Measurements from ENCODE around the gene CHTF18.
"Not testable (repeated sequence)": the region's sequence is repeated elsewhere in the genome, so short reads cannot be mapped to it uniquely, and the experiment has no call there.

The CHTF18 gene

DNA sequence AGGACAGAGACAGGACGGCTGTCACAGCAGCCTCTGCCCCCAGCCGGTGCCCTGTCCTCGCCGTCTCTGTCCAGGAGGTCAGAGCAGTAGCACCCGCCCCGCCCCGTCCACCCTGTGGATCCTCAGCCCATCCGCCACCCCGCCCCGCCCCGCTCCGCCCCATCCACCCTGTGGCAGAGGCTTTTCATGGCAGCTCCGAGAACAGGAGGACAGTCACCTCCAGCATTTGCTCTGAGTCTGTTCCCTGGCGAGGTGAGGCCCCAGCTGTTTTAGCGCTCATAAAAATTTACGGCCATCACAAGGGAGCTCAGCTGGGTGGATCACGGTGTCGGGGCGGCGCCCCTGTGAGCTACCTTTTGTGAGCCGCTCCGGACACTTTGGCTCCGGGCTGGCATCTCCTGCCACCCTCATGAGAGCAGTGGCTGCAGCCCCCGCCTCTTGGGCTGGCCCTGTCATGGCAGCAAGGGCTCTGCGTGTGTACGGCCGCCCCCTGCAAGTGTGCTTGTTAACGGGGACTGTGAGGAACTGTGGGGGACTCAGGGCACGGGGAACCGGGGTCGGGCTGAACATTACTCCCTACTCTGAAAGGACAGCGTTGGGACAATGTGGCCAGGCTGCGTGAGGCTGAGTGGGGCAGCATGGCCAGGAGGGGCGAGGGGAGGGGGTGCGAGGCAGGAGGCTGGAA is 44.4 kb downstream of the CHTF18 start:
- DNase-seq, result no peak

DNA sequence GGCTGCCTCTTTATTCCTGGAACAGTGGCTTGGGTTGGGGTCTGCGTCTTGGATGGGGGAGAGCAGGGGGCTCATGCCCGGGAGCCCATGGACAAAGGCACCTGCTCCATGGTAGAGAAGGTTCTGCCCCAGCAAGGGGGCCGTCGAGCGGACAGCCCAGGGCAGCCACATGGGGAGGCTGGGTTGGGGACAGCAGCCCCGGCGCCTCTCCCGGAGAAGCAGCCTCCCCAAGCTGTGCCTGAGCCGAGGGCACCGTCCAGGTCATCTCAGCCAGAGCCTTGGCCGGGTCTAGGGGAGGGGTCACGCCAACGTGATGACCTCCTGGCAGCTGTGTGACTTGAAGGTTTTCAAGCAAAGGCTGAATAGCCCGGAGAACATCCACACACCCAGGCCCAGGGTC is 45.0 kb downstream of the CHTF18 start:
- DNase-seq, result no peak

DNA sequence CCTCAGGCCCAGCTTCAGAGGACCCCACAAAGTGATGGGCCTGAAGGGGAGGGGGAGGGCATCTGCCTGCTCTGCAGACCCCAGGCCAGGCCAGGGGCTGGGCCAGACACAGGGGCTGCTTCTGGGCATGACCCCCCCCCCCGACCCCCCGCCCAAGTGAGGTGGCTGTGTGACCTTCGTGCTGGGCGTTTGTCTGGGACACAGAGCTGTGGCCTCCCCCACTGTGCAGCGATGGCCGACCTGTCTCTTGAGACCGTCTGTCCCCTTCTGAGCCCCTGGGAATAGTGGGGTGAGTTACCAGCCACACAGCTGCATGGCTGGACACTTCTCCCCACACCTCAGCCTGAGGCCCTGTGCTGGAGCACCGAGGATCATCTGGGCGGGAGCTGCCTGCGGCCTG is 47.0 kb downstream of the CHTF18 start:
- DNase-seq, result no peak

DNA sequence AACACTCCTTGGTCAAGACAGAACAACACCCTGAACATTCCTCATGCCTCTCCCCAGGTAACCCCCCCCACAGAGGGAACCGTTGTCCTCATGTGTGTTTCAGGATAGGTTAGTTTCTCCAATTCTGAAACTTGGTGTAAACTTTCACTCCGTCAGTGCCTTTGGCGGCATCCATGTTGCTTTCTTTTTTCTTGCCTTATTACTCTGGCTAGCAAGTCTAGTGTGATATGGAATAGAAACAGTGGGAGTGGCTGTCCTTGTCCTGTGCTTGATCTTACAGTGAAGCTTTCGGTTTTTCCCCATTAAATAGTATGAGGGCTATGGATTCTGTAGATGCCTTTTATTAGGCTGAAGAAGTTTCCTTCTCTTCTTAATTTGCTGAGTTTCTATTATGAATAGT is 47.8 kb downstream of the CHTF18 start:
- no peak for DNase-seq

DNA sequence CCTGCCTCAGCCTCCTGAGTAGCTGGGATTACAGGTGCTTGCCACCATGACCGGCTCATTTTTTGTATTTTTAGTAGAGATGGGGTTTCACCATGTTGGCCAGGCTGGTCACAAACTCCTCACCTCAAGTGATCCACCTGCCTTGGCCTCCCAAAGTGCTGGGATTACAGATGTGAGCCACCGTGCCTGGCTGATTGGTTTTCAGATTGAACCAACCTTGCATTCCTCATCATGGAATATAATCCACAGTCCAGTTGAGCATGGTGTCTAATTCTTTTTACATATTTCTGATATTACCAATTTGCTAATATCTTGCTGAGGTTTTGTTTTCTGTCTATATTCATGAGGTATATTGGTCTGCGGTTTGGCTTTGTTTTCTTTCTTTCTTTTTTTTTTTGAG is 48.4 kb downstream of the CHTF18 start:
- not testable (repeated sequence) for DNase-seq

DNA sequence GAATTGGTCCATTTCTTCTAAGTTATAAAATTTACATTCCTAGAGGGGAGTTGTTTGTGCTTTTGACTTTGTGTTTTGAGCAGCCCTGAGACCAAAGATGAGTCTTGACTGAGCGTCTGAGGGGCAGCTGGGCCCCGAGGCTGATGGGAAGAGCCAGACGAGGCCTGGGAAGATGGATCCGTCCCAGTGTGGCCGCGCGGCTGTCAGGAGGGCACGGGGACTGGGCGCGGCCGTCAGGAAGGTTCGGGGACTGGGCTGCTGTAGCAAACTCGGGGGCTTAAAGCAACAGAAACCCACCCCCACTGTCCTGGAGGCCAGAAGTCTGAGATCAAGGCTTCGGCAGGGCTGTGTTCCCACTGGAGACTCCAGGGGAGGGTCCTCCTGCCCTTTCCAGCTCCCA is 50.3 kb downstream of the CHTF18 start:
- no peak for DNase-seq

DNA sequence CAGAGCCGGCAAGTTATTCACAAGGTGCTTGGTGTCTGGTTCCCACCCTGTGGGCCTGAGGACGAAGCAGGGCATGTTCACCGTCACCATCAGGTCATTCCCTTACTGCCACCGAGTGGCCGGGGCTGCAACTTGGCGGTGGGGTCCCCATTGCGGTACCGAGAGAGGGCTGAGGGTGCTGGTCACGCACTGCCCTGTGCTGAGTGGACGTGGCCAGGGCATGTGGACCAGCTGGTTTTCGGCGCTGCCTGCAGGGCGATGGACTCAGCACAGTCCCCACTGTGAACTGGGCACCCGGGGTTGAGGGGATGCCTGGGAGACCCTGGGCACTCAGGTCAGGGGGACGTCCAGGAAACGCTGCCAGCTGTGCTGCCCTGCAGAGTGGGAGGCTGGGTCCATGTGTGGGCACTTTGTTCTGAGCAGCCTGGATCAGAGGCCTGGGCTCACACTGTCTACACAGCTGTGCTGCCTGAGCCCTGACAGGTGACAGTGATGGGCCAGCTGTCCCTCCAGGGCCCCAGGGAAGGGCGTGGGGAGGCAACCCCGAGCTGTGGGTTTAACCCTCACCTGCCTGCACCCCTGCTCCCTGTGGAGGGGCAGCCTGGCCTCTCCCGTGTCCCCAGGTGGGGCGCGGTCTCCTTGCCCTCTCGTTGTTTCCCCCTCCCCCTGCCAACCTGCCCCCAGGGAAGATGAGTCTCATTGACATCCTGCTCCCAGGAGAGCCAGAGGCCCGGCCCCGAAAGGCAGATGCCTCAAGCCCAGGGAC is 51.4 kb downstream of the CHTF18 start:
- no peak for DNase-seq

DNA sequence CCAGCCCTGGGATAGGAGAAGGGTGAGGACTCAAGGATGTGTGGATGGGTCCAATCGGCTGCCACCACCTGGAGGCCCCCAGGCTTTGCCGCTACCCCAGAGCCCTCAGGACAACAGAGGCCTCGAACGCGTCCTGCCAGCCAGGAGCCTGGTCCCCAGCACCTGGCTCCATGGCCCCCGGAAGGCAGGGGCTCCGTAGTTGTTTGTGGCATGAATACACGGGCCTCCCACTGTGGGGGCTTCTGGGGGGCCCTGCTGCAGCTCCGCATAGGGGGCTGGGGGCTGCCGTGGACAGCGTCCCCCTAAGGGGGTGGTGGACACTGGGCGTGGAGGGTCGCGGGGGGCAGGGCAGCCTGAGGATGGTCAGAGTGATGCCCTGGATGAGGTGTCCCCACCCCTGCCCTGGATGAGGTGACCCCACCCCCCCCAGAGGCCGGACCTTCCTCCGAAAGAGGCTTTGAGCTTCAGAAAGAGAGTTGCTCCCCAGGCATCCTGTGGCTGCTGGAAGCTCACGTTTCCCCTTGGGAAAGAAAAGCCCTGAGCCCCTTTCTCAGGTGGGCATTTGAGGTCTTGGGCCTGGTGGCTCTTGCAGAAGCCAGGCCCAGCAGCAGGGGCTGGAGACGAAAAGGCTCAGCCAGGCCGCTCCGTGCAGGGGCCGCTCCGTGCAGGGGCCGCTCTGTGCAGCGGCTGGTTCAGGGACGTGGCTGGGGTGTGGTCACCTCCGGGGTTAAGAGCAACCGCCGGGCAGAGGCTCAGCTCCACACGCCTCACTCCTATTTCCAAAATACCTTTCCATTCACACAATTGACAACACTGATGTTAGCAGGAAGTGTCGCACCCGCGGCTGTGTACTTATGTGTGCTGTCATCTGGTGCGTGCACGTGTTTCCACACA is 52.4 kb downstream of the CHTF18 start:
- DNase-seq, result no peak

DNA sequence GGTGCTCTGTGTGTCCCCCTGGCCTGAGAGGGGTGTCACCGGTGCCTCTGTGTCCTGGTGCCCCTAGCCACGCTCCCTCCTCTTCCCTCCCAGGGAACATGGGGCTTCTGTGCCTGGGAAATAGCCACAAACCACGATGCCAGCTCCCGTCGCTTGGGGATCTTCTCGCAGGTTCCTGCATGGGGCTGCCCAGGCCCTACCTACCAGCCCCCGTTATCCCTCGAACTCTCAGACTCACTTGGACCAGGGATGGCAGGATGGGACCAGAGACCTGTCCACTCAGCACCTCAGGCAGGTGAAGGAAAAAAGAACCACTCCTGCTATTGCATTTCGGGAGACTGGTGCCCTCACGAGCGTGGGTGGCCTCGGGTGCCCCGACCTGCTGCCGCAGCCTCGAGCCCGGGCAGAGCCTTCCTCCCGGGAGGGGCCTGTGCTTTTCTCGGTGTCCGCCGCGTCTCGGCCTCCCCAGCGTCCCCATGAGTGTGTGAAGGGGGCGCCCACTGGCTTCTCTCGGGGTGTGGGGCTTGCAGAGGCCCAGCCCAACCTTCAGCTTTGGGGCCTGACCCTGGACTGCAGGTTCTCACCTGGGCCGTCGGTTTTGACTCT is 53.1 kb downstream of the CHTF18 start:
- no peak for DNase-seq

DNA sequence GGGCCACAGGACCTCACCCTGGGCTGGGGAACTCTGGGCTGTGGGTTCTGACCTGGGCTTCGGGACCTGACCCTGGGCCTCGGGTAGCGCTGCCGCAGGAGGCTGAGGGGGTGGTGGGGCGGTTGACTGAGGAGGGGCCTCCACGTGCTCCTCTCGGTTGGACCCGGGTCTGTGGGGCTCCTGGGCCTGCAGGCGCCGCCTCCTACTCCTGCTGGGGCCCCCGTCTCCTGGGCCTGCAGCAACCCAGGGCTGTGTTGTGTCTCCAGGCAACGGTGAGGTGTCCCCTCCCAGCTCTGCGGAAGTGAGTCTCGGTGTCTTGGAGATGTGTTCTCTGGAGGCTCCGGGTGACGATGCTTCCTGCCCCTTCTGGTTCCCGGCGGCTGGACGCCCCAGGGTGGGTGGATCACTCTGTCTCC is 53.6 kb downstream of the CHTF18 start:
- DNase-seq, result no peak

DNA sequence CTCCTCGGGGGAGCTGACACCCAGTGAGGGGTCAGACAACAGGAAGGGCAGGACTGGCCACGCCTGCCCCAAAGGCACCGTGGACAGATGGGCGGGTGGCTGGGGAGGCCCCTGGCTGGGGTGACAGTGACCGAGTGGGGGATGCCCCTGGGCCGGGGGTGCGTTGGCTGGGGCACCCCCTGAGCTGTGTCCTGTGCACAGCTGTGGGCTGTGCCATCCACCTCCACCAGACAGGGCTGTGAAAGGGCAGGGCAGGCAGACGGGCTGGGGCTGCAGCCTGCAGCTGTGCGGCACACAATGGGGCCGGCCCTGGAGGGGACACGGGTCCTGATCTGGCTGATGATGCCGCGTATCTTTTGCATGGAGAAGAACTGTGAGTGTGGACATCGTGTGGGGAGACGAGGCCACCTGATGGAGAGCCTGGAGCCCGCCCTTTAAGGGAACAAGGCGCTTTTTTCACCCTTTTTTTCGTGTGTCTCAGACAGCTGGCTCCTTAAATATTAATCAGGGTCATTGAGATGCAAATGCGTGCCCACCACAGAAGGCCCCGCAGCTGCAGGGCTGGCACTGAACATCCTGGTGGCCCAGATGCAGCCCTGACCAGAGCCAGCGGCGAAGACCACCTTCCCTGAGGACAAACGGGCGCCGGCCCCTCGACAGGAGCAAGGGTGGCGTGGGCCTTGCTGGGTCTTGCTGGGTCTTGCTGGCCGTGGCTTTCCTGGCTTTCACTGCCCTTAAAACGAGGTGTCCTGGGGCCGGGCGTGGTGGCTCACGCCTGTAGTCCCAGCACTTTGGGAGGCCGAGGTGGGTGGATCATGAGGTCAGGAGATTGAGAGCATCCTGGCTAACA is 54.5 kb downstream of the CHTF18 start:
- DNase-seq, result no peak

DNA sequence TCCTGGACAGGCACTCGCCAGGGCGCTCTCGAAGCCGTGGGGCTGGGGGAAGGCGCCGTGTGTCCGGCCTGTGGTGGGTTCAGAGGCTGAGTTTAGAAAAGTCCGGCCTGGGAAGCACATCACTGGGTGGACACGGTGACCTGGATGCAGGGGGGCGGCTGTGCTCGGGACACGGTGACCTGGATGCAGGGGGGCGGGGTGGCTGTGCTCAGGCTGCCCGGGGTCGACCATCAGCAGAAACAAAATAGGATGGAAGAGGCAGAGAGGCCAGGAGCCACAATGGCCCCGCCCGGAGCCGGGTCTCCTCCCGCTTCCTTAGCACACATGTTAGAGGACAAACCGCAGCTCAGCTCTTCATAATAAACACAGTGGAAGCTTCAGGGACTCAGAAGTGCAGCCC is 55.4 kb downstream of the CHTF18 start:
- DNase-seq, result no peak

DNA sequence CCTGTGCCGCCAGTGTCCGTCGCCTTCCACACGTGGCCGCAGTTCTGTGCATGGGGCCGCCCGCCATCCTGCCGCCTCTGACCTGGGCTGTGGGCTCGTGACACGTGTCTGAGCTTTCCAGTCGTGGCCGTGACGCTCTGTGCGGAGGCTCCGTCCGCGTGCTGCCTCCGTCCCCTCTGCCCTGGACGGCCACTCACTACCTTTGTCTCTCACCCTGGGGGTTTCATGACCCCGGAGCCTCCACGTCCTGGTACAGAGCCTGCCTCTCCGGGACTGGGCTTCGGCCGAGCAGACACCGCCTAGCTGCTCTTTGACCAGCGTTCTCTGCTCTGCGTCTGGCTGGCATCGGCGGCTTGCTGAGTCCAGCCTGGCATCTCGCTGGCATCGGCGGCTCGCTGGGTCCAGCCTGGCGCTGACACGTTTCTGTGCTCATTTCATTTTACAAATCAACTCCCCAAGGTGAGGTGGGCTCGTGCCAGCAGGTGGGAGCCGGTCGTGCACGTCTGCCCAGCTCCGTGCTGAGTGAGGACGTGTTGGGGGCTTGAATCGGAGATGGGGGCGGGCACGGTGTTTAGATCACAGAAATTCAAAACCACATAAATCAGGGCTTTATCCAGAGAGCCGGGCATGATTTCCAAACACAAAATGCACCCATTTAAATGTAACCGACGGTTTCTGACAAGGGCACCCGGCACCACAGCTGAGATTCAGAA is 56.4 kb downstream of the CHTF18 start:
- DNase-seq, result no peak

DNA sequence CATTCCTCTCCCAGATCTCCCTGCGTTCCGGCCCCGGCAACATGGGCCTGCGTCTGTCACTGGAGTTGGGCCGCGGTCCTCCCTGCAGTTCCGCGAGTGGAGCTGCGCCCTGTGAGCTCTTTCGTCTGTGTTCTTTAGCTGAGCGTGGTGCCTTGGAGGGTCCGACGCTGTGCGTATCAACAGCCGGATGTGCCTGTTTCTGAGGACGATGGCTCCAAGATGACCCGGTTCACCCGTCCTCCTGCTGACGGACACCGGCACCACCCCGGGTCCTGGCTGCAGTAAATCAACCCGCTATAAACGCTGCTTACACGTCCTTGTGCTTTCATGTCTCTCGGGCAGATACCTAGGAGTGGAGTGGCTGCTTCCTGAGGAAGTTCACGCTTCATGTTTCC is 56.9 kb downstream of the CHTF18 start:
- no peak for DNase-seq

DNA sequence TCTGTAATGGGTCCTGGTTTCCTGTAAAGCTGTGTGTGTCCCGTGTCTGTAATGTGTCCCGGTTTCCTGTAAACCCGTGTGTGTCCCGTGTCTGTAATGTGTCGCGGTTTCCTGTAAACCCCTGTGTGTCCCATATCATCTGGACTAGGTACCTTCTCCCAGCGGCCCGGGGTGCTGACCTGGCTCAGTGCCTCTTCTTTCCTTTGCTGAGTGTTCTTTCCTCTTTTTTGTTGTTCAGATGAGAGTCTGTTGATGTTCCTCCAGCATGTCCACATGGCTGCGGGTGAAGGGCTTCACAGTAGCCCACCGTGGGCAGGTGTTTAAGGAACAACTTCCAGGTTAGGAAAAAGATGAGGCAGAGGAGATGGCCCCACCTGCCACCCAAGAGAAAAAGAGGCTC is 58.7 kb downstream of the CHTF18 start:
- DNase-seq, result no peak
